Measurements from ENCODE around the gene UQCC2. TPM values are rescaled to one million over a fixed set of nuclear protein-coding genes. Genes with fewer than 3 reads are reported as not detected.

Gene UQCC2
- total RNA-seq, 1 donor from 2014 or later = 98.8 TPM

- no peak for DNase-seq (ENCODE audit: extremely low spot score, unreplicated experiment)
- Mint-ChIP-seq H3K27me3 (peaks cover 3% of the 10 kb centered on the region), H3K36me3 (no peaks in the 10 kb centered on the region), H3K4me1 (ENCODE audit: unreplicated experiment) (peaks cover 35% of the 10 kb centered on the region), H3K9me3 (no peaks in the 10 kb centered on the region), H3K4me3 (no peak overlapping the region), H3K27ac (no peak overlapping the region)
- no peak for TF ChIP-seq CTCF (conservative IDR thresholded peaks at IDR 0.05)
Measured at GRCh38 chr6:33750244-33750991, 38.9 kb upstream of the UQCC2 start.

DNA sequence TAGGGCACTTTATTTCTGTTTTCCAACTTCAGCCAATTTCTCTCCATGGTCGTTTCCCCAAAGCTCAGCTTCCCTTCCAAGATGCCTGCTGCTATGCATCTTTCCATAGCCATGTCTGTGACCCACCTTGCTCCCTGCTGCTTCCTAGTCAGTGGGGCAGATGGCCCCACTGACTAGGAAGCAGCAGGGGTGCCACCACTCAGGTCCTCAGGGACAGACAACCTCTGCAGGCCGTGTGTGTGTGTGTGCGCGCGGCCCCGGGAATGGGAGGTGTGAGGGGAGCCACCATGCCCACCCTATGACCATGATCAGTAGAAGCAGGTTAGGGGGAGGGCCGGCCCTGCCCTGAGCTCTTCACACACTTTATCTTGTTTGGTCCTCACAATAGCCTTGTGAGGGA lies 37.9 kb upstream of the UQCC2 start:
- Mint-ChIP-seq H3K27me3 (peaks cover 3% of the 10 kb centered on the region), H3K9me3 (no peaks in the 10 kb centered on the region), H3K4me3 (no peak overlapping the region), H3K36me3 (no peaks in the 10 kb centered on the region), H3K27ac (no peak overlapping the region), H3K4me1 (ENCODE audit: unreplicated experiment) (peaks cover 42% of the 10 kb centered on the region)
- no peak for TF ChIP-seq CTCF (conservative IDR thresholded peaks at IDR 0.05)
- DNase-seq (ENCODE audit: extremely low spot score, unreplicated experiment) = no peak

DNA sequence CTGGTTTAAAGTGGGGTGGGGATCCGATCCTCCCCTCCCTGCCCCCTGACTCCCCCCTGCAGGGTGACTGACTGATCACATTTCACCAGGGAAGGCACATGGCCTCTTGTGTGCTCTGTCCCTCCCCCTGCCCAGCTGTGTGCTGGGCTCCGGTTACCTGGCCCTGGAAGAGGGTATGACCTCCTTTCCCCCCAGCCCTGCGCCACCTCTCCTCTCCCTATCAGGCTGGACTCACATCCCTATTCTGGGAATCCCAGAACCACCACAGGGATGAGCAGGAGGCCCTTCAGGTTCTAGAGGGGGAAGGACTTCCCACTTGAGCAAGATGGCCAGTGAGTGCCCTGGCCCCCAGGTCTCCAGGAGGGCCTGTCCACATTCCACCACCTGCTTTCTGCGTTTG lies 37.3 kb upstream of the UQCC2 start:
- no peak for TF ChIP-seq CTCF (conservative IDR thresholded peaks at IDR 0.05)
- Mint-ChIP-seq H3K36me3 (no peaks in the 10 kb centered on the region), H3K4me1 (ENCODE audit: unreplicated experiment) (peaks cover 43% of the 10 kb centered on the region), H3K27ac (no peak overlapping the region), H3K4me3 (no peak overlapping the region), H3K27me3 (peaks cover 3% of the 10 kb centered on the region), H3K9me3 (no peaks in the 10 kb centered on the region)
- no peak for DNase-seq (ENCODE audit: extremely low spot score, unreplicated experiment)

GRCh38 chr6:33747823-33748222 lies 36.3 kb upstream of the UQCC2 start:
- Mint-ChIP-seq H3K27ac (no peak overlapping the region), H3K4me3 (no peak overlapping the region), H3K4me1 (ENCODE audit: unreplicated experiment) (peaks cover 47% of the 10 kb centered on the region), H3K27me3 (peaks cover 3% of the 10 kb centered on the region), H3K36me3 (no peaks in the 10 kb centered on the region), H3K9me3 (no peaks in the 10 kb centered on the region)
- DNase-seq (ENCODE audit: extremely low spot score, unreplicated experiment) = no peak
- no peak for TF ChIP-seq CTCF (conservative IDR thresholded peaks at IDR 0.05)

DNA sequence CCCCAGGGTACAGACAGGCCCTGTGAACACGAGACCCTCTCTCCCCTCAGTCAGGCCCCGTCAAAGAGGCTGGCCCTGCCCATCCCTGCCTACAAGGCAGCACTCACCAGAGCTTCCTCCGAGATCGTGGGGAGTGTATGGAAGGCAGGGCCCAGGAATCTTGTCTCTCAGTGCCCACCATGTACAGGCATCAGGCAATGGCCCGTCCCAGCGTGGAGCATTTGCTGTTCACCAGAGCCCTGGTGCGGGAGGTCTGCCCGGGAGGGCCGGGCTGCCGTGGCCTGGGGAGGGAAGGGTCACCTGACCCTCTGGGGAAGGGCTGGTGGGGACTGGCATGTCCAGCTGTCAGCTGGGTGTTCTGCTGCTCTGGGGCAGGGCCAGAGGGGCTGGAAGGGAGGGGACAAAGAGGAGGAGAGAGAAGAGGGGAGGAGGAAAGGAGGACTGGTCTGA lies 35.2 kb upstream of the UQCC2 start, which contains the start of gene IP6K3:
TSS of gene IP6K3 (minus strand) at position 255 of the 450 bp plus-strand sequence. CDS start 11,429 bp downstream, outside the sequence.
- Mint-ChIP-seq H3K4me1 (ENCODE audit: unreplicated experiment) (peaks cover 53% of the 10 kb centered on the region), H3K4me3 (peak within 1 kb of the TSS; percentile 73), H3K27me3 (peaks cover 3% of the 10 kb centered on the region), H3K36me3 (no peaks in the 10 kb centered on the region), H3K9me3 (no peaks in the 10 kb centered on the region), H3K27ac (peak within 1 kb of the TSS; percentile 63)
- no peak for TF ChIP-seq CTCF (conservative IDR thresholded peaks at IDR 0.05)
- DNase-seq (ENCODE audit: extremely low spot score, unreplicated experiment) = no peak
